Testis (tissue), 3 donors: ENCODE data around the gene STK39. TPM values are rescaled to one million over a fixed set of nuclear protein-coding genes. Genes with fewer than 3 reads are reported as not detected.
"Not testable (repeated sequence)": the region's sequence is repeated elsewhere in the genome, so short reads cannot be mapped to it uniquely, and the experiment has no call there.

Experiments used
- DNase-seq: peaks from one replicate; pipeline ENCODE4 v3.0.0-alpha.2; 2019
- H3K27ac ChIP-seq, 2 donors: fragments of 200-600 bp; sonication (generic); one replicate each; pipeline ENCODE4 v1.5.1; 2019
- H3K27me3 ChIP-seq: fragments of 200-600 bp; sonication (generic); one replicate; pipeline ENCODE4 v1.5.1; 2019
- H3K36me3 ChIP-seq: fragments of 200-600 bp; sonication (generic); one replicate; pipeline ENCODE4 v1.5.1; 2017; ENCODE audit warnings: low read depth; ENCODE audit errors: missing control alignments
- H3K4me1 ChIP-seq: fragments of 200-600 bp; sonication (generic); one replicate; pipeline ENCODE4 v1.5.1; 2019
- H3K4me3 ChIP-seq, 2 donors: fragments of 200-600 bp; sonication (generic); one replicate each; pipeline ENCODE4 v1.5.1; 2017 to 2019
- H3K9me3 ChIP-seq: fragments of 200-600 bp; sonication (generic); one replicate; pipeline ENCODE4 v1.5.1; 2017
- CTCF ChIP-seq, 3 experiments: fragments of 450-650 bp in 2 of 3; fragments of 200-600 bp in 1 of 3; sonication (generic) in 1 of 3; IDR thresholded peaks; one replicate each; pipeline ENCODE4 v1.5.1; 2016 to 2019; ENCODE audit warnings: antibody characterized with exemption in 3 of 3, mild to moderate bottlenecking in 2 of 3, moderate library complexity in 1 of 3
- POLR2A ChIP-seq: fragments of 450-650 bp; IDR thresholded peaks from one replicate; pipeline ENCODE4 v1.6.1; 2017; ENCODE audit warnings: antibody characterized with exemption, mild to moderate bottlenecking, moderate library complexity
- WGBS, 2 donors: methylation state at CpG; one replicate each; pipeline ENCODE4 v1.1.5; 2018; 5-methylcytosine and 5-hydroxymethylcytosine counted together
- intact Hi-C: fragments of 100-400 bp; cut with DNase I; formaldehyde crosslinking; loops from one replicate; pipeline ENCODE4 v1.15.1; 2023; ENCODE audit warnings: low total_unique reads
- polyA plus RNA-seq: library from polyadenylated mRNA; stranded (reverse); fragments of 350-450 nt; fragmentation: Illumina TruSeq; extraction: RNeasy Lipid Tissue Mini Kit (QIAGEN cat#74804); gene quantifications from one replicate; pipeline ENCODE4 v1.2.3, GENCODE V29; 2014; ENCODE audit warnings: low read depth, low replicate concordance; ENCODE audit not compliant: insufficient read depth
- total RNA-seq, 2 donors: library from RNA; depleted of rRNA; stranded (reverse); fragments of >200 nt; gene quantifications; one replicate each; pipeline ENCODE4 v1.2.3, GENCODE V29; 2016

Gene STK39
- total and polyA plus RNA-seq, 3 donors from 2014 or later: 26.4 to 70.7 (median 41.8) TPM

- Histone ChIP-seq H3K4me3 (no peak overlapping the region), H3K9me3 (no peaks in the 10 kb centered on the region), H3K36me3 (no peaks in the 10 kb centered on the region), H3K27ac (no peak overlapping the region), H3K27me3 (no peaks in the 10 kb centered on the region), H3K4me1 (peaks cover 2% of the 10 kb centered on the region)
- WGBS, 2 donors: 84 to 95% methylated on average over 2 of the region's 2 CpGs
- DNase-seq: no peak
- intact Hi-C loops: no loop called here
- TF ChIP-seq POLR2A (no peak), CTCF (IDR thresholded peaks at IDR 0.05) (no peak)
These were observed 197.8 kb downstream of the STK39 start for GRCh38 chr2:168049609-168050008.

DNA sequence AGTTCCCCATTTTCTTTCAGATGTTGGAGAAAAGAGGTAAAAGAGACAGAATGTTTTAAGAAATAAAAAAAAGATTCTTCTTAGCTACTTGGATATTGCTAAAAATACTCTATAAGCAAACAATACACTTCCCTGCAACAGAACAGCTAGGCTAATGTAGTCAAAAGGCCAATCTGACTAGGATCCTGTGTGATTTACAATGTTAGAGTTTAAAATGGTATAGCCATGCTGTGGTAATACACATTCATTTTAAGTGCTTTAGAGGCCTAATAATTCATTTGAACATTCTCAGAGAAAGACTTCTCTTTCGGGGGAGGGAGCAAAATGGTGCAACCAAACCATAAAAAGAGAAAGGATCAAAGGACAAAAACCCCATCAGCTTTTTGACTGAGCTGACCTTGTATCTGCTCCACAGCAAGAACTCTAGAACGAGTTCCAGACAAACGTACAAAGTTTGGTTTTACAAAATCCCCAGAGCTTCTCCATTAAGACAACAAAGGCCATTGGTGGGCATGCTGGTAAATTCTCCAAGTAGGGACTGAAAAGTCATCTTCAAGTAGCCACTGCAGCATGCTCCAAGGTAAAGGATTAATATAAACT is 200.2 kb downstream of the STK39 start:
- H3K9me3 ChIP-seq: no peaks in the 10 kb centered on the region
- 60 to 77% methylated on average over 3 of the region's 3 CpGs for WGBS, 2 donors
- H3K27me3 ChIP-seq: no peaks in the 10 kb centered on the region
- DNase-seq: no peak
- H3K36me3 ChIP-seq: no peaks in the 10 kb centered on the region
- TF ChIP-seq CTCF (IDR thresholded peaks at IDR 0.05) (no peak), POLR2A (no peak)
- no peak overlapping the region for H3K27ac ChIP-seq
- intact Hi-C loops: no loop called here
- H3K4me1 ChIP-seq: peaks cover 2% of the 10 kb centered on the region
- H3K4me3 ChIP-seq: no peak overlapping the region

GRCh38 chr2:168044579-168044978 is 202.8 kb downstream of the STK39 start:
- 100% methylated on average over 1 of the region's 1 CpG for WGBS, 2 donors
- no peak for DNase-seq
- Histone ChIP-seq H3K27me3 (no peaks in the 10 kb centered on the region), H3K36me3 (no peaks in the 10 kb centered on the region), H3K4me1 (peaks cover 2% of the 10 kb centered on the region), H3K9me3 (no peaks in the 10 kb centered on the region), H3K4me3 (no peak overlapping the region), H3K27ac (no peak overlapping the region)
- intact Hi-C loops: no loop called here
- TF ChIP-seq POLR2A (no peak), CTCF (IDR thresholded peaks at IDR 0.05) (no peak)

DNA sequence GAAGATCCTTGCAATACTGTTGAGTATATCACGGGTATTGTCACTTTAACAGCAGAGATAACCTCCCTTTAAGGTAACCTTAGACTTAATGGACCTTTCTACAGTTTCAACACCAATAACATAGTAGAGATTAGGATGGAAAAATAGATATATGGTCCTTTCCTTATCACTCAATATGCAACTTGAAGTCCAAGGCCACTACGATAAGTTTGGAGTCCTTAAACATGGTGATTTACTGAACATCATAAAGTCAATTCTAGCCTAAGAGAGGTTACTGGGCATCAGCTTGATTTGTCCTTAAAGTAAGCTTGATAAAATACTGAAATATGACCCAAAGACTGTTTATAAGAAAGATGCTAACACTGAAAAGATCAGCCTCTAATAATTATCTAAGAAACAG is 203.2 kb downstream of the STK39 start:
- intact Hi-C loops: no loop called here
- Histone ChIP-seq H3K9me3 (no peaks in the 10 kb centered on the region), H3K27ac (no peak overlapping the region), H3K27me3 (no peaks in the 10 kb centered on the region), H3K36me3 (no peaks in the 10 kb centered on the region), H3K4me3 (no peak overlapping the region), H3K4me1 (peaks cover 2% of the 10 kb centered on the region)
- no peak for TF ChIP-seq POLR2A
- TF ChIP-seq CTCF (IDR thresholded peaks at IDR 0.05): no peak
- no peak for DNase-seq
- 66 to 69% methylated on average over 2 of the region's 2 CpGs for WGBS, 2 donors

DNA sequence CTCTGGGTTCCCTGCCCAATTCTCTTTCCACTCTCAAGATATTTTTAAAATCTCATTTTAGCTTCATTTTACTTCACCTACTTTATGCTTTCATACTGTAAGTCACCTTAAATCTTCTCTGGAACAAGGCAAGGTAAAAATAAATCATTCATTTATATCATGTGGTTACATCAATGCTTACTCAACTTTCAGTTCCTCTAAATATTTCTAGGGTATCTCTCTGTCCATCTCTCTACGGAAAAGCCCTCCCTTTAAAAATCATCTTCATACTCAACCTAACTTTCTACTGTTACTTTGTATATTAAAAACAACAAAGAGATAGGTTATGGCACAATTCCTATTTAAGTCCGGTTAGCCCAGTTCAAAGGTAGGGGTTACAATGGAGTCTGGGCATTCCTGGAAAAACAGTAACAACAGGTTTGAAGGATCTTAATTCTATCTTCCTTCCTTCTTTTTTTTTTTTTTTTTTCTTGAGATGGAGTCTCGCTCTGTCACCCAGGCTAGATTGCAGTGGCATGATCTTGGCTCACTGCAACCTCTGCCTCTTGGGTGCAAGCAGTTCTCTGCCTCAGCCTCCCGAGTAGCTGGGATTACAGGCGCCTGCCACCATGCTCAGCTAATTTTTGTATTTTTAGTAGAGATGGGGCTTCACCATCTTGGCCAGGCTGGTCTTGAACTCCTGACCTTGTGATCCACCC is 205.1 kb downstream of the STK39 start:
- H3K27ac ChIP-seq, intact Hi-C loops, H3K27me3 ChIP-seq, DNase-seq, H3K4me1 ChIP-seq, H3K9me3 ChIP-seq, H3K36me3 ChIP-seq, H3K4me3 ChIP-seq: not testable (repeated sequence)
- WGBS, 2 donors: 68 to 86% methylated on average over 5 of the region's 5 CpGs
